ENCODE measurements around the gene ZNF511. TPM values are rescaled to one million over a fixed set of nuclear protein-coding genes. Genes with fewer than 3 reads are reported as not detected.

Gene ZNF511
- total RNA-seq, 2 experiments from 2014 or later, result 68.8 to 95.0 TPM

- no TSS peak for BruUV-seq (replicated peaks)
- Histone ChIP-seq H3K79me2 (ENCODE audit: insufficient read depth, low read depth, low read length) (peaks cover 3% of the 10 kb centered on the region; the same call in 1 of the 2 replicates), H2AFZ (ENCODE audit: low read length) (no peak overlapping the region), H3K4me1 (ENCODE audit: insufficient read depth, low read length, poor library complexity, severe bottlenecking) (peaks cover 28% of the 10 kb centered on the region), H3K4me2 (ENCODE audit: low read length) (no peak overlapping the region), H4K20me1 (ENCODE audit: insufficient read depth, low read length) (no peaks in the 10 kb centered on the region), H3K9me2 (ENCODE audit: insufficient read depth, low read length) (no peaks in the 10 kb centered on the region), H3K9me3 (ENCODE audit: low read length) (no peaks in the 10 kb centered on the region), H3K4me3 (ENCODE audit: low read depth, low read length, poor library complexity, severe bottlenecking) (no peak overlapping the region), H3K27ac (ENCODE audit: low read depth, low read length, poor library complexity, severe bottlenecking) (peak overlapping the region; percentile 87), H3K36me3 (ENCODE audit: insufficient read depth, low read length) (peaks cover 38% of the 10 kb centered on the region)
- ChIA-PET CTCF (ENCODE audit: unreplicated experiment) (no interaction called here), POLR2A (no interaction called here)
- DNase-seq (ENCODE audit: low spot score), result no peak
- TF ChIP-seq CTCF (conservative IDR thresholded peaks at IDR 0.05; ENCODE audit: low read length) (no peak), EZH2phosphoT487 (IDR thresholded peaks at IDR 0.05; ENCODE audit: borderline replicate concordance, low read depth, low read length) (no peak)
- intact Hi-C loops (cut with micrococcal nuclease; ENCODE audit: unreplicated experiment), result no loop called here
Observed at GRCh38 chr10:133313192-133313591, 4.5 kb downstream of the ZNF511 start.

GRCh38 chr10:133314911-133315310 is 6.2 kb downstream of the ZNF511 start:
- Histone ChIP-seq H3K4me1 (ENCODE audit: insufficient read depth, low read length, poor library complexity, severe bottlenecking) (peaks cover 21% of the 10 kb centered on the region), H3K9me3 (ENCODE audit: low read length) (no peaks in the 10 kb centered on the region), H3K4me3 (ENCODE audit: low read depth, low read length, poor library complexity, severe bottlenecking) (no peak overlapping the region), H2AFZ (ENCODE audit: low read length) (no peak overlapping the region), H3K79me2 (ENCODE audit: insufficient read depth, low read depth, low read length) (no peaks in the 10 kb centered on the region), H3K36me3 (ENCODE audit: insufficient read depth, low read length) (peaks cover 35% of the 10 kb centered on the region), H3K4me2 (ENCODE audit: low read length) (peak overlapping the region; percentile 35), H4K20me1 (ENCODE audit: insufficient read depth, low read length) (no peaks in the 10 kb centered on the region), H3K9me2 (ENCODE audit: insufficient read depth, low read length) (no peaks in the 10 kb centered on the region), H3K27ac (ENCODE audit: low read depth, low read length, poor library complexity, severe bottlenecking) (peak overlapping the region; percentile 87)
- POLR2A ChIA-PET, result interaction anchor here (0.6 kb wide), 1 partner anchor 91 kb away, joined by 3 read pairs; no protein-coding TSS in a partner anchor
- no peak for DNase-seq (ENCODE audit: low spot score)
- CTCF ChIA-PET (ENCODE audit: unreplicated experiment), result no interaction called here
- no peak for TF ChIP-seq EZH2phosphoT487 (IDR thresholded peaks at IDR 0.05; ENCODE audit: borderline replicate concordance, low read depth, low read length)
- no peak for TF ChIP-seq CTCF (conservative IDR thresholded peaks at IDR 0.05; ENCODE audit: low read length)
- no TSS peak for BruUV-seq (replicated peaks)
- intact Hi-C loops (cut with micrococcal nuclease; ENCODE audit: unreplicated experiment), result no loop called here

GRCh38 chr10:133315847-133316246 is 7.1 kb downstream of the ZNF511 start:
- peak; percentile 24 for DNase-seq (ENCODE audit: low spot score)
- Histone ChIP-seq H3K4me3 (ENCODE audit: low read depth, low read length, poor library complexity, severe bottlenecking) (no peak overlapping the region), H3K27ac (ENCODE audit: low read depth, low read length, poor library complexity, severe bottlenecking) (no peak overlapping the region), H4K20me1 (ENCODE audit: insufficient read depth, low read length) (no peaks in the 10 kb centered on the region), H3K4me2 (ENCODE audit: low read length) (no peak overlapping the region), H3K36me3 (ENCODE audit: insufficient read depth, low read length) (peaks cover 26% of the 10 kb centered on the region; the same call in 1 of the 2 replicates), H2AFZ (ENCODE audit: low read length) (no peak overlapping the region), H3K9me3 (ENCODE audit: low read length) (no peaks in the 10 kb centered on the region), H3K79me2 (ENCODE audit: insufficient read depth, low read depth, low read length) (no peaks in the 10 kb centered on the region), H3K9me2 (ENCODE audit: insufficient read depth, low read length) (no peaks in the 10 kb centered on the region), H3K4me1 (ENCODE audit: insufficient read depth, low read length, poor library complexity, severe bottlenecking) (peaks cover 21% of the 10 kb centered on the region)
- CTCF ChIA-PET (ENCODE audit: unreplicated experiment), result interaction anchor here (1.1 kb wide), 1 partner anchor 8 kb away, joined by 4 read pairs; no protein-coding TSS in a partner anchor
- BruUV-seq (replicated peaks), result no TSS peak
- POLR2A ChIA-PET, result interaction anchor here (0.6 to 0.7 kb wide), 4 partner anchors 36 to 224 kb away, joined by 3 to 5 read pairs (median 3); no protein-coding TSS in a partner anchor
- intact Hi-C loops (cut with micrococcal nuclease; ENCODE audit: unreplicated experiment), result no loop called here
- TF ChIP-seq EZH2phosphoT487 (IDR thresholded peaks at IDR 0.05; ENCODE audit: borderline replicate concordance, low read depth, low read length) (no peak), CTCF (conservative IDR thresholded peaks at IDR 0.05; ENCODE audit: low read length) (no peak)

Data from OCI-LY7 (cell line).